HG03135 (cell line): Measurements from ENCODE around the gene SLMAP.
"Not testable (repeated sequence)": the region's sequence is repeated elsewhere in the genome, so short reads cannot be mapped to it uniquely, and the experiment has no call there.

Experiments
- ATAC-seq: cut with Tn5 transposase; IDR thresholded peaks from one replicate; pipeline ENCODE4 v1.9.1; 2021; ENCODE audit warnings: mild to moderate bottlenecking, moderate library complexity; ENCODE audit not compliant: unreplicated experiment

The SLMAP gene

GRCh38 chr3:57822686-57823085, 66.6 kb downstream of the SLMAP start:
- ATAC-seq, result no peak

GRCh38 chr3:57825116-57825515, 69.0 kb downstream of the SLMAP start:
- ATAC-seq, result no peak

GRCh38 chr3:57826245-57826951, 70.3 kb downstream of the SLMAP start:
- ATAC-seq, result no peak

GRCh38 chr3:57826952-57827723, 71.0 kb downstream of the SLMAP start:
- no peak for ATAC-seq

- ATAC-seq, result no peak
Measured at GRCh38 chr3:57827757-57828156, 71.6 kb downstream of the SLMAP start.

GRCh38 chr3:57832486-57832885, 76.4 kb downstream of the SLMAP start:
- no peak for ATAC-seq

GRCh38 chr3:57832900-57833313, 76.8 kb downstream of the SLMAP start:
- no peak for ATAC-seq

- no peak for ATAC-seq
Measured at GRCh38 chr3:57833763-57834162, 77.7 kb downstream of the SLMAP start.

GRCh38 chr3:57837686-57838085, 81.6 kb downstream of the SLMAP start:
- no peak for ATAC-seq

GRCh38 chr3:57838627-57839026, 82.5 kb downstream of the SLMAP start:
- no peak for ATAC-seq

GRCh38 chr3:57840473-57840872, 84.4 kb downstream of the SLMAP start:
- no peak for ATAC-seq

- no peak for ATAC-seq
Measured at GRCh38 chr3:57841818-57842217, 85.7 kb downstream of the SLMAP start.

GRCh38 chr3:57848177-57848738, 92.1 kb downstream of the SLMAP start:
- ATAC-seq, result no peak

GRCh38 chr3:57851304-57851703, 95.2 kb downstream of the SLMAP start:
- ATAC-seq, result no peak

GRCh38 chr3:57852896-57853295, 96.8 kb downstream of the SLMAP start:
- no peak for ATAC-seq

GRCh38 chr3:57855281-57855680, 99.2 kb downstream of the SLMAP start:
- no peak for ATAC-seq

GRCh38 chr3:57855943-57856342, 99.8 kb downstream of the SLMAP start:
- ATAC-seq, result no peak

GRCh38 chr3:57856675-57857074, 100.6 kb downstream of the SLMAP start:
- ATAC-seq, result no peak

GRCh38 chr3:57862894-57863293, 106.8 kb downstream of the SLMAP start:
- no peak for ATAC-seq

GRCh38 chr3:57863380-57863779, 107.3 kb downstream of the SLMAP start:
- ATAC-seq, result no peak

- no peak for ATAC-seq
Measured at GRCh38 chr3:57864853-57865252, 108.7 kb downstream of the SLMAP start.

GRCh38 chr3:57869110-57869509, 113.0 kb downstream of the SLMAP start:
- ATAC-seq, result not testable (repeated sequence)
